Cardiac fibroblast (primary cell): ENCODE results near the gene IL1R1.

Experiments used
- DNase-seq, 2 donors: peaks; one replicate each; pipeline versions ENCODE4 v3.0.0 to v3.0.0-alpha.2; 2010; ENCODE audit warnings: low read depth in 2 of 2
- H3K4me3 ChIP-seq, 2 donors: replicated peaks in 1 of 2; 1 replicate in 1 of 2; 2 replicates in 1 of 2; pipeline ENCODE4 v1.5.1; 2011; ENCODE audit warnings: low read depth in 2 of 2, low read length in 2 of 2, mild to moderate bottlenecking in 2 of 2, moderate library complexity in 1 of 2
- TF ChIP-seq, protein P1 (sequence below): IDR thresholded peaks from one replicate; pipeline ENCODE4 v1.5.1; 2011; ENCODE audit warnings: low read depth, mild to moderate bottlenecking, low read length, inconsistent platforms

IL1R1 gene

DNA sequence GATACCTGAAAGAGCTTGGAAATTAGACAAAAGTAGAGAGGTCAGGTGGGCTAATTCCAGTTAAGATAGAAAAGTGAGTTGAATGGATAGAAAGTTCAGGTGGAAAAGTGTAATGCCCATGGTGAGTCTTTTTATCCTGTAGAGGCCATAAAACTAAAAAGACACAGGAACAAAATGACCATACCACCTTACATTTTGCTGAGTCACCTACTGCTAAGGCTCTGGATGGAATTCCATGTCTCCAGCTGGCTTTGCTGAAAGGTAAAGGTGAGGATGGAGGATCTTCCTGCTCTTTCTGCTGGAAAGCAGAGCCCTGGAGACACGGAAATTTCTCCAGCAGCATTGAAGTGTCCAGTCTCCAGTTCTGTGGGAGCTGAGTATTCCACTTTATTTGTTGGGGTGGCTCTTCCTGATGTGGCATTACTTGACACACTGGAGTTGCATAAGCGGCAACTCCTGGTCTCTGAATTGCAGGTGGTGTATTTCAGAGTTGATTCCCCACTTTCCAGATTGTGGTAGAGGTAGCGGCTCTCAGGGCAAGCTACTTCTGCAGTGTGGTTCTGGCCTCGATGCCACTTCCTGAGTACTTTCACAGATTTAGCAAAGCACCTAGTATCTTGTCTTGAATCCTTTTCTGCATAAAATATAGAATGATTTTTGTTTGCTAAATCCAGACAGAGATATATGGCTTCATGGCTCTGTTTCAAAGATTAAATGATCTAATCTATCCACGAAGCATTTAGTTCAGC is 55.0 kb downstream of the IL1R1 start:
- TF ChIP-seq, protein P1, sequence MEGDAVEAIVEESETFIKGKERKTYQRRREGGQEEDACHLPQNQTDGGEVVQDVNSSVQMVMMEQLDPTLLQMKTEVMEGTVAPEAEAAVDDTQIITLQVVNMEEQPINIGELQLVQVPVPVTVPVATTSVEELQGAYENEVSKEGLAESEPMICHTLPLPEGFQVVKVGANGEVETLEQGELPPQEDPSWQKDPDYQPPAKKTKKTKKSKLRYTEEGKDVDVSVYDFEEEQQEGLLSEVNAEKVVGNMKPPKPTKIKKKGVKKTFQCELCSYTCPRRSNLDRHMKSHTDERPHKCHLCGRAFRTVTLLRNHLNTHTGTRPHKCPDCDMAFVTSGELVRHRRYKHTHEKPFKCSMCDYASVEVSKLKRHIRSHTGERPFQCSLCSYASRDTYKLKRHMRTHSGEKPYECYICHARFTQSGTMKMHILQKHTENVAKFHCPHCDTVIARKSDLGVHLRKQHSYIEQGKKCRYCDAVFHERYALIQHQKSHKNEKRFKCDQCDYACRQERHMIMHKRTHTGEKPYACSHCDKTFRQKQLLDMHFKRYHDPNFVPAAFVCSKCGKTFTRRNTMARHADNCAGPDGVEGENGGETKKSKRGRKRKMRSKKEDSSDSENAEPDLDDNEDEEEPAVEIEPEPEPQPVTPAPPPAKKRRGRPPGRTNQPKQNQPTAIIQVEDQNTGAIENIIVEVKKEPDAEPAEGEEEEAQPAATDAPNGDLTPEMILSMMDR = no peak
- H3K4me3 ChIP-seq = no peak overlapping the region
- no peak for DNase-seq

DNA sequence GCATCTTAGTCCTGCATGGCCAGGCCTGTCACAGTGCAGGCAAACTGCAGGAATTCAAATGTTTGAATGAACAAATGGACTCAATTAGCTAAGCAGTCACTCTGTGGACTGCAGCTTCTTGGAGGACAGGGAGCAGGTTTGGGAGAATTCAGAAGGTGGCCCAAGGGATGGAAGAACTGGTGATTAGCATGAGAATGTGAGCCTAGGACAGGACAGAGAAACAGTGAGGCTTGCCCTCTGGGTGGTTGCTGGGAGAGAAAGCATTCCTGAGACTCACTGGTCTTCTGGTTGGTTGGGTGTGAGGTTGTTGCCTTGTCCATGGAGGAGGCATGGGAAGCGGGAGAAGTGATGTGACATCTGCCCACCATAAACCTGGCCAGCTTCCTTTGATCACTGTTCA is 58.0 kb downstream of the IL1R1 start:
- TF ChIP-seq, protein P1 = no peak
- no peak for DNase-seq
- no peak overlapping the region for H3K4me3 ChIP-seq

DNA sequence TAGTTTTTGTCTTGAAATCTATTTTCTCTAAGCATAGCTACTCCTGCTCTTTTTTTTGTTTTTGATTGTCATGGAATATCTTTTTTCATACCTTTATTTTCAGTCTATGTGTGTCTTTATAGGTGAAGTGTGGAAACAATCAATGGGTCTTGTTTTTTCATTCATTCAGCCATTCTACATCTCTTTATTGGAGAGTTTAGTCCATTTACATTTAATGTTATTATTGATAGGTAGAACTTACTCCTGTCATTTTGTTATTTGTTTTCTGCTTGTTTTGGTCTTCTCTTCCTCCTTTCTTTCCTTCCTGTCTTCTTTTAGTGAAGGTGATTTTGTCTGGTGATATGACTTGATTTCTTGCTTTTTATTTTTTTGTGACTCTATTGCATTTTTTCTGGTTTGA is 62.1 kb downstream of the IL1R1 start:
- TF ChIP-seq, protein P1 = no peak
- no peak for DNase-seq
- H3K4me3 ChIP-seq = no peak overlapping the region

DNA sequence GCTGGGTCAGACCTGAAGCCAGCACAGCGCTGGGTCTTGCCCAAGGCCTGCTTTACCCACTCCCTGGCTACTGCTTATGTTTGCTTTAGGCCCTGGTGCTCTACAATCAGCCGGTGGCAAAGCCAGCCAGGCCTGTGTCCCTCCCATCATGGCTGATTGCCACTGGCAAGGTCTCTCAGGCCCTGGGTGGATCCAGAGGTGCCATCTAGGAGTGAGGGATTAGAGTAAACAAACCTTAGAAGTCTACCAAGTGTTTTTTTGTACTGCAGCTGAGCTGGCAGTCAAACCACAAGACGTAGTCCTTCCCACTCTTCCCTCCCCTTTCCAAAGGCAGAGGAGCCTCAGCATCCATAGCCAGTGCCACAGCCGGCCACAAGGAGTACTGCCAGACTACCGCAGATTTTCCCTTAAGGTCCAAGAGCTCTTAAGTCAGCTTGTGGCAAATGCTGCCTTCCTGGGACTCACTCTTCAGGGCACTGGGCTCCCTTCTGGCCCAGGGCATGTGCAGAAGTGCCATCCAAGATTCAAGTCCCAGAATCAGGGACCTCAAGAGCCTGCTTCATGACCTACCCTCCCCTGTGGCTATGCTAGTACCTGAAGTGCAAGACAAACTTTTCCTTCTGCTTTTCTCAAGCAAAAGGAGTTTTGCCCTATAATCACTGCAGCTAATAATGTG is 64.3 kb downstream of the IL1R1 start:
- DNase-seq = peak in 1 of 2 donors; percentile 13
- no peak overlapping the region for H3K4me3 ChIP-seq
- TF ChIP-seq, protein P1 = no peak

DNA sequence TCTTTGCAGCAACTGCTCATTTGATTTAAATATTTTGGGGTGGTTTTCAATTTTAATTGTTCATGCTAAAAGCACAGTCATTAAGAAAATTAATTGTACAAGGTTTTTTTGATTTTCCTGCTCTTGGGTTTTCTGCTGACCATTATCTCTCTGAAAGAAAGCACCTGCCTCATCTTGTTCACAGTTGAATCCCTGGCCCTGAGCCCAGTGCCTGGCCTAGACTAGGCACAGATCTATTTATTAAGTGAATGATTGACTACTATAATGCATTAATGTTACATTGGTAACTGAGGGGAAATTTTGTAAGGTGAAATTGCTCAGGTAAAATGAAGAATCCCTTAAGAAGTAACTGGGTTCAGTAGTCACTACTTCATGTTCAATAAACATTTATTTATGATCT is 66.2 kb downstream of the IL1R1 start:
- TF ChIP-seq, protein P1 = no peak
- H3K4me3 ChIP-seq = no peak overlapping the region
- DNase-seq = no peak

DNA sequence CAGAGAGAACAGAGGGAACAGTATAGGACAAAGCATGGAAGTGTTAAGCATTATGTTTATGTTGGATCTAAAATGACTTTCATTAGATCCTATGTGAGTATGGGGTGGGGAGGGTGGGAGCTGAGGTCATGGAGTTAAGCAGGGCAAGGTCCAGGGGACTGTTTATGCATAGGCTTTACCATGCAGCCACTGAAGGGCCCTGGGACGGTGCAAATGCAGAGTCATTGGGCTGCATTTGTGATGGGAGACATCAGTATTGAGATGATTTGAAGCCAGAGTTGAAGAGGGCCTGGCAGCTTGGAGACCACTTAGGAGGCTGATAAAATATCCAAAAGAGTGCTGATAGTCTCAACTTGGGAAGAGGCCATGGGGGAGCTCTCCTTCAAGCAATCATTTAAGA is 66.9 kb downstream of the IL1R1 start:
- TF ChIP-seq, protein P1 = no peak
- no peak for DNase-seq
- H3K4me3 ChIP-seq = no peak overlapping the region
